ENCODE measurements around the gene FAM117A. TPM values are rescaled to one million over a fixed set of nuclear protein-coding genes. Genes with fewer than 3 reads are reported as not detected.
A peak's percentile ranks its signal among the peaks of the same experiment; 100 is the strongest.

FAM117A gene, protein sequence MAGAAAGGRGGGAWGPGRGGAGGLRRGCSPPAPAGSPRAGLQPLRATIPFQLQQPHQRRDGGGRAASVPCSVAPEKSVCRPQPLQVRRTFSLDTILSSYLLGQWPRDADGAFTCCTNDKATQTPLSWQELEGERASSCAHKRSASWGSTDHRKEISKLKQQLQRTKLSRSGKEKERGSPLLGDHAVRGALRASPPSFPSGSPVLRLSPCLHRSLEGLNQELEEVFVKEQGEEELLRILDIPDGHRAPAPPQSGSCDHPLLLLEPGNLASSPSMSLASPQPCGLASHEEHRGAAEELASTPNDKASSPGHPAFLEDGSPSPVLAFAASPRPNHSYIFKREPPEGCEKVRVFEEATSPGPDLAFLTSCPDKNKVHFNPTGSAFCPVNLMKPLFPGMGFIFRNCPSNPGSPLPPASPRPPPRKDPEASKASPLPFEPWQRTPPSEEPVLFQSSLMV
- total RNA-seq, result 10 to 100 TPM; 31.6 to 44.9 TPM

DNA sequence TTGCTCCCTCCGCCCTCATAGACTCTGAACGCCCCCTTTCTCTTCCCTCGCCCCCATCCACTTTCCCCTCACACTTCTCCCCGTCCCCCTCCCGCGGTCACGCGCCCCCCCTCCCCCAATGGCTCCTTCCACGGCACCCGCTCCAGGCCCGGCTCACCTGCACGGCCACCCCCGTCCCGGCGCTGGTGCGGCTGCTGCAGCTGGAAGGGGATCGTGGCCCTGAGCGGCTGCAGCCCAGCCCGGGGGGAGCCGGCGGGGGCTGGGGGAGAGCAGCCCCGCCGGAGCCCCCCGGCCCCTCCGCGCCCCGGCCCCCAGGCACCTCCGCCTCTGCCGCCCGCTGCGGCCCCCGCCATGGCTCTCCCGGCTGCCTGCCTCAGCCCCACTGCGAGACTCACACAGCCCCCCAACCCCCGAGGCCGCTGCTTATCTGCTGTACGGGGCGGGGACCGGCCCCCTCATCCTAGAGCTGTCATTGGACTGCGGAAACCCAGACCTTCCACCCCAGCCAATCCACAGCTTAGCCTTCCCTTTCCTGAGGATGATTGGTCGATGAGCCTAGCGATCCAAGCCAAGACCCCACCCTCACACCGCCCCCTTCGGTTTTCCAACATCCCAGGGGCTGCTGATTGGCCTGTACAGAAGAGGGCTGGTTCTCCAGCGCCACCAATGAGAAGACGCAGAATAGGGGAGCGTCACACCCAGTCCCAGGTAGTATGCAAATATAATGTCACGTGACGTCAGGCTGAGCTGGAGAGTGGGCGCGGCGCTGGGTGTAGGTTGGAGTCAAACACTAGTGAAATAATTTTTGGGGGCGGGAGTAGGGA is at the start of gene FAM117A:
TSS of gene FAM117A (minus strand) at position 397 of the 824 bp plus-strand sequence. CDS start at position 353, 44 bp downstream.
- CTCF ChIA-PET, result interaction anchor here (0.7 to 4.7 kb wide), 15 partner anchors 10 to 208 kb away, joined by 3 to 42 read pairs (median 7); partner anchors contain the start of gene SLC35B1
- ATAC-seq, result peak; percentile 95
- peak; percentile 100 for DNase-seq
- Mint-ChIP-seq H3K9me3 (ENCODE audit: low read depth) (no peaks in the 10 kb centered on the region), H3K27ac (peak within 1 kb of the TSS; percentile 90), H3K36me3 (peaks cover 7% of the 10 kb centered on the region), H3K4me1 (peaks cover 48% of the 10 kb centered on the region), H3K27me3 (peaks cover 26% of the 10 kb centered on the region), H3K4me3 (peak within 1 kb of the TSS; percentile 94)

DNA sequence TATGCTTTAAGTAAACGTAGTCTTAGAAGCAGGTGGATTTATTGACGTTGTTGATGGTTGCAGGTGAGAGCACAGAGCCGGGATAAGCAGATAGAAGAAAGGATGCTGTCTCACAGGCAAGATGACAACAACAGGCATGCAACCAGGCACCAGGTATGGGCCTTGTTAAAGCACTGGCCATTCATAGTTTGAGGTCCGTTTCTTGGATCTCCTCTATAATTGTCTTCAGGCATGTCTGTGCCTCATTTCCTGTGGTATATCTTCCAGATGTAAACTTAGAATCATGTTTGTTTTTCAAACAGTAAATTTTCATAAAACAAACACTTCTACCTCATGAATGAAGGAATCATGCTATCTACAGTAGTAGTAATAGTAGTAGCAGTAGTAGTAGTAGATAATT is 45.1 kb upstream of the FAM117A start:
- no peak for ATAC-seq
- no peaks in the 10 kb centered on the region for H3K9me3 Mint-ChIP-seq (ENCODE audit: low read depth)
- H3K36me3 Mint-ChIP-seq, result peaks cover 54% of the 10 kb centered on the region
- no peaks in the 10 kb centered on the region for H3K27me3 Mint-ChIP-seq
- peaks cover 4% of the 10 kb centered on the region for H3K4me1 Mint-ChIP-seq
- H3K27ac Mint-ChIP-seq, result no peak overlapping the region
- CTCF ChIA-PET, result no interaction called here
- no peak for DNase-seq
- no peak overlapping the region for H3K4me3 Mint-ChIP-seq

DNA sequence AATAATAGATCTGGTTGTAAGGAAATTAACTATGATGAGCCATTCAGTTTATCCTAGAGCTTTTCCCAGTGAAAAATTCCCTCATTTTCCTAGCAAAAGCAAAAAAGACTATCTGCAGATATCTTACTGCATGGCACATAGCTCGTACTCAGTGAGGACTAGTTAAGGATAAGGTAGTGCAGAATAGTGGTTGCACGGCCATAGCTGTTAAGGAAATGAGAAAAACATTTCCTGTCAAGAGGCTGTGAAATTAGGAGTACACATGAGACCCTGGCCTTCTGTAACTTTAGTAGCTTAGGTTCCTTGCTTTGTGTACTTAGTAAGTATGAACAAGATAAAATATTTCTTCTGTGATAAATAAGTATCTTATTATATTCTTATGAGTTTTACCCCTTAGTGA is 34.8 kb upstream of the FAM117A start:
- Mint-ChIP-seq H3K4me1 (peaks cover 44% of the 10 kb centered on the region), H3K27me3 (no peaks in the 10 kb centered on the region), H3K4me3 (no peak overlapping the region), H3K9me3 (ENCODE audit: low read depth) (no peaks in the 10 kb centered on the region), H3K36me3 (peaks cover 56% of the 10 kb centered on the region), H3K27ac (peak overlapping the region; percentile 51)
- ATAC-seq (no peak), DNase-seq (no peak)
- CTCF ChIA-PET, result interaction anchor here (1.3 to 1.6 kb wide), 2 partner anchors 229 to 231 kb away, joined by 3 to 5 read pairs; no protein-coding TSS in a partner anchor

- Mint-ChIP-seq H3K27ac (peak overlapping the region; percentile 9), H3K36me3 (peaks cover 59% of the 10 kb centered on the region), H3K4me3 (no peak overlapping the region), H3K27me3 (no peaks in the 10 kb centered on the region), H3K9me3 (ENCODE audit: low read depth) (no peaks in the 10 kb centered on the region), H3K4me1 (peaks cover 47% of the 10 kb centered on the region)
- DNase-seq (no peak), ATAC-seq (no peak)
- CTCF ChIA-PET, result interaction anchor here (1.3 to 1.6 kb wide), 4 partner anchors 199 to 240 kb away, joined by 3 to 5 read pairs (median 4); no protein-coding TSS in a partner anchor
These were observed 34.3 kb upstream of the FAM117A start for GRCh38 chr17:49798182-49798581.

DNA sequence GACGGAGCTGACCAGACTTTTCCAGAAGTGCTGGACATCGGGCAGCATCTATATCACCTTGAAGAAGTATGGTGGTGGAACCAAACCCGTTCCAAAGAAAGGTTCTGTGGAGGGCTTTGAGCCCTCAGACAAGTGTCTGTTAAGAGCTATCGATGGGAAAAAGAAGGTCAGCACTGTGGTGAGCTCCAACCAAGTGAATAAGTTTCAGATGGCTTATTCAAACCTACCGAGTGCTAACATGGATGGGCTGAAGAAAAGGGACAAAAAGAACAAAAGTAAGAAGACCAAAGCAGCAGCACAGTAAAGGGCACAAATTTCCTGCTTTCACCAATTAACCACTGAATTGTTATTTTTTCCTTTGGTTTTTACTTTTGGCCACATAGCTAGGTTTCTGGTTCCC is 31.4 kb upstream of the FAM117A start:
- peaks cover 69% of the 10 kb centered on the region for H3K4me1 Mint-ChIP-seq
- DNase-seq, result no peak
- no peaks in the 10 kb centered on the region for H3K9me3 Mint-ChIP-seq (ENCODE audit: low read depth)
- peaks cover 72% of the 10 kb centered on the region for H3K36me3 Mint-ChIP-seq
- CTCF ChIA-PET, result interaction anchor here (0.8 to 1.6 kb wide), 5 partner anchors 9 to 427 kb away, joined by 3 to 4 read pairs (median 3); no protein-coding TSS in a partner anchor
- H3K4me3 Mint-ChIP-seq, result peak overlapping the region; percentile 44
- H3K27ac Mint-ChIP-seq, result peak overlapping the region; percentile 70
- no peaks in the 10 kb centered on the region for H3K27me3 Mint-ChIP-seq
- ATAC-seq, result peak; percentile 65

DNA sequence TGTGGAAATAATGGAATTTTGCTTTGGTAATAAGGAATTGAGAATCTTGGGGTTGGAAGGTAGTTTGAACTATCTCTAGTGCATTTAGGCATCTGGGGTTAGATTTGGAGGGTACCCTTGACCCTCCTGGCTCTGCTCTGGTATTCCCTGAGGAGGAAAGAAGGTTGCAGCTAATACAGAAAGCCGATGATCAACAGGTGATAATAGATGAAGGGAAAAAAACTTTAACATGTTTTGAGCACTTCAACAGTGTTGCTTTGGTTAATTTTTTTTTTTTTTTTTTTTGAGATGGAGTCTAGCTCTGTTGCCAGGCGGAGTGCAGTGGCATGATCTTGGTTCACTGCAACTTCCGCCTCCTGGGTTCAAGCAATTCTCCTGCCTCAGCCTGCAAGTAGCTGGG is 29.4 kb upstream of the FAM117A start:
- H3K4me1 Mint-ChIP-seq, result peaks cover 75% of the 10 kb centered on the region
- H3K36me3 Mint-ChIP-seq, result peaks cover 63% of the 10 kb centered on the region
- ATAC-seq, result no peak
- no peak overlapping the region for H3K27ac Mint-ChIP-seq
- no peaks in the 10 kb centered on the region for H3K9me3 Mint-ChIP-seq (ENCODE audit: low read depth)
- CTCF ChIA-PET, result interaction anchor here (1.6 kb wide), 1 partner anchor 236 kb away, joined by 4 read pairs; no protein-coding TSS in a partner anchor
- DNase-seq, result no peak
- no peaks in the 10 kb centered on the region for H3K27me3 Mint-ChIP-seq
- no peak overlapping the region for H3K4me3 Mint-ChIP-seq

DNA sequence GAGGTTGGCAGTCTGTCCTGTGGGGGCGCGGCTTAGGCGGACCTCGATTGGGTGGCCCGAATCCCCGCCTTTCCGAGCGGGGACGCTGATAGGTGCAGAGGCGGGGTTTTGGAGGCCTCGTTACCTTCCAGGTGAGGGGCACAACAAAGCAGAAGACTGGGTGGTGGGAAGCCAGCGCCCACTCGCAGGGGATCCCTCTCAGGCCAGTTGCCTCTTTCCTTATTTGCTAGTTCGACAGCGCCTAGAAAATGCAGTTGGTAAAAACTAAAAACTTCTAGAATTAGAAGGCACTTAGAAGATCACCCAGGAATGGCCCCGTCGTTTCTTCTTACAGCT is 25.3 kb upstream of the FAM117A start:
- Mint-ChIP-seq H3K9me3 (ENCODE audit: low read depth) (no peaks in the 10 kb centered on the region), H3K27me3 (no peaks in the 10 kb centered on the region), H3K4me1 (peaks cover 58% of the 10 kb centered on the region), H3K36me3 (peaks cover 36% of the 10 kb centered on the region), H3K27ac (peak overlapping the region; percentile 97), H3K4me3 (peak overlapping the region; percentile 91)
- no peak for DNase-seq
- CTCF ChIA-PET, result interaction anchor here (1.1 to 5.3 kb wide), 4 partner anchors 10 to 232 kb away, joined by 4 to 31 read pairs (median 8); partner anchors contain the start of gene SLC35B1
- no peak for ATAC-seq

DNA sequence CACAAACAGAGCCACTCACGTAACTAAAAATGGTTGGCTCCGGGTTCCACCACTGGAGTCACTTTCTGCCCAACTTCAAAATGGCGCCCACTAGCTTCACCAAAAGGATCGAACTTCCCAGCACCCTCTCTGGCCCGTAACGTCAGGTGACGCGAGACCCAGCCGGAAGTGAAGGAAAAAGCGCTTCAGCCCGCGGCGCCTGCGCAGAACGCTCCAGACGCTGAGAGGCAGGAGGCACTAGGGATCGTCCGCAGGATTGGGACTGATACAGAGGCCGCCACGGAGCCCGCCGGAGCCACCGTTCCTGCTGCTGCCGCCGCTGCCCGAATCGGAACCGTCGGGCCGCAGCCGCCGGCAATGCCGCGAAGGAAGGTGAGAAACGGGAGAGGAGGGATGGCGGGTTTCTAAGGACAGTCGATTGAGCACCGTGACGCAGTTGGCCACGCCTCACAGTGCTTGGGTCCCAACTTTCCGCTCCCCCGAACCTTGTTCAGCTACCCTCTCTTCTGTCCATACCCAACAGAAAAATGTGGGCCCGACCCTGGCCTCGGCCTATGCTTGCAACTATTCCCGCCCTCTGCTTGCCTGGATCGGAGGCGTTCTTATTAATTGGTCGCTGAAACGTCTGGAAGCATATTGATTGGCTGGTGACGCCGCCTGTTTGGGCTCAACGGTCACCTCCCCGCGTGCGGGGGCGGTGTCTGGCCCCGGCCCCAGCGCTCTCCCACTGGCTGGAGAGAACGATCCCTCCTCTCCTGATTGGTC is 24.7 kb upstream of the FAM117A start, which contains the start of gene KAT7:
TSS of gene KAT7 (plus strand) at position 204 of the 765 bp plus-strand sequence. CDS start at position 358, 154 bp downstream.
- peak within 1 kb of the TSS; percentile 97 for H3K27ac Mint-ChIP-seq
- peak; percentile 99 for DNase-seq
- H3K36me3 Mint-ChIP-seq, result peaks cover 31% of the 10 kb centered on the region
- H3K4me1 Mint-ChIP-seq, result peaks cover 53% of the 10 kb centered on the region
- CTCF ChIA-PET, result interaction anchor here (0.7 to 5.3 kb wide), 16 partner anchors 10 to 231 kb away, joined by 3 to 31 read pairs (median 4); partner anchors contain the start of genes FAM117A and SLC35B1
- no peaks in the 10 kb centered on the region for H3K9me3 Mint-ChIP-seq (ENCODE audit: low read depth)
- ATAC-seq, result peak; percentile 95
- peak within 1 kb of the TSS; percentile 91 for H3K4me3 Mint-ChIP-seq
- H3K27me3 Mint-ChIP-seq, result no peaks in the 10 kb centered on the region

GRCh38 chr17:49787884-49788477 is 24.1 kb upstream of the FAM117A start:
- DNase-seq, result peak; percentile 56
- H3K27me3 Mint-ChIP-seq, result no peaks in the 10 kb centered on the region
- CTCF ChIA-PET, result interaction anchor here (0.7 to 5.3 kb wide), 17 partner anchors 9 to 230 kb away, joined by 3 to 31 read pairs (median 4); partner anchors contain the start of genes FAM117A and SLC35B1
- peak overlapping the region; percentile 91 for H3K4me3 Mint-ChIP-seq
- peaks cover 49% of the 10 kb centered on the region for H3K4me1 Mint-ChIP-seq
- peak overlapping the region; percentile 97 for H3K27ac Mint-ChIP-seq
- peaks cover 27% of the 10 kb centered on the region for H3K36me3 Mint-ChIP-seq
- no peaks in the 10 kb centered on the region for H3K9me3 Mint-ChIP-seq (ENCODE audit: low read depth)
- no peak for ATAC-seq

DNA sequence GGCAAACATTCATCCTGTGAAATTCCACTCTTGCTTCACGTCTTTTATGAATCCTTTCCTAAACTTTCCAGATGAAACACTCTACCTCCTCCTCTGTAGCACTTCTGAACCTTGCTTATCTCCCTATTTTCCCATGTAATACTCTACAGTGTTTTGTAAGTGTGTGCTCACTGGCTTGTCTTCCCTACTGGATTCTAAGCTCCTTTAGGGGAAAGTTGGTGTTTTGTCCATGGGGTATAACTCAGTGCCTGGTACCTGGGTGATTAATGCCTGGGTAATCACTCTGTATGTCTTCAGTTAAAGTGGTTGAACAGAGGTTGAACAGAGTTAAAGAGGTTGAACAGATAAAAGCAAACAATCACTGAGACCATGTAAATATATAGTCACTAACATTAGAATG is 20.7 kb upstream of the FAM117A start:
- ATAC-seq (no peak), DNase-seq (no peak)
- CTCF ChIA-PET, result interaction anchor here (1.3 to 5.3 kb wide), 2 partner anchors 76 to 272 kb away, joined by 3 to 31 read pairs; partner anchors contain the start of gene SLC35B1
- Mint-ChIP-seq H3K4me1 (peaks cover 37% of the 10 kb centered on the region), H3K27me3 (no peaks in the 10 kb centered on the region), H3K9me3 (ENCODE audit: low read depth) (no peaks in the 10 kb centered on the region), H3K27ac (no peak overlapping the region), H3K4me3 (no peak overlapping the region), H3K36me3 (peaks cover 4% of the 10 kb centered on the region)

GRCh38 chr17:49783791-49784190 is 19.9 kb upstream of the FAM117A start:
- DNase-seq, result no peak
- H3K36me3 Mint-ChIP-seq, result no peaks in the 10 kb centered on the region
- H3K4me3 Mint-ChIP-seq, result no peak overlapping the region
- no peaks in the 10 kb centered on the region for H3K9me3 Mint-ChIP-seq (ENCODE audit: low read depth)
- CTCF ChIA-PET, result interaction anchor here (0.9 to 3.2 kb wide), 3 partner anchors 76 to 273 kb away, joined by 3 to 10 read pairs (median 3); partner anchors contain the start of gene SLC35B1
- H3K27ac Mint-ChIP-seq, result no peak overlapping the region
- peaks cover 37% of the 10 kb centered on the region for H3K4me1 Mint-ChIP-seq
- H3K27me3 Mint-ChIP-seq, result no peaks in the 10 kb centered on the region
- no peak for ATAC-seq
